Measurements from ENCODE around the gene MOSPD2.

- TF ChIP-seq CTCF (IDR thresholded peaks at IDR 0.05; ENCODE audit: borderline replicate concordance, extremely low read depth, low read length, poor library complexity, severe bottlenecking) = no peak
- TF ChIP-seq EZH2 (IDR thresholded peaks at IDR 0.05; ENCODE audit: borderline replicate concordance, low read depth, low read length, severe bottlenecking) = no peak
Observed at GRCh38 chrX:14943962-14944361, 70.7 kb downstream of the MOSPD2 start.
